Measurements from ENCODE around the gene RNF11.
"Not testable (repeated sequence)": the region's sequence is repeated elsewhere in the genome, so short reads cannot be mapped to it uniquely, and the experiment has no call there.

The RNF11 gene

DNA sequence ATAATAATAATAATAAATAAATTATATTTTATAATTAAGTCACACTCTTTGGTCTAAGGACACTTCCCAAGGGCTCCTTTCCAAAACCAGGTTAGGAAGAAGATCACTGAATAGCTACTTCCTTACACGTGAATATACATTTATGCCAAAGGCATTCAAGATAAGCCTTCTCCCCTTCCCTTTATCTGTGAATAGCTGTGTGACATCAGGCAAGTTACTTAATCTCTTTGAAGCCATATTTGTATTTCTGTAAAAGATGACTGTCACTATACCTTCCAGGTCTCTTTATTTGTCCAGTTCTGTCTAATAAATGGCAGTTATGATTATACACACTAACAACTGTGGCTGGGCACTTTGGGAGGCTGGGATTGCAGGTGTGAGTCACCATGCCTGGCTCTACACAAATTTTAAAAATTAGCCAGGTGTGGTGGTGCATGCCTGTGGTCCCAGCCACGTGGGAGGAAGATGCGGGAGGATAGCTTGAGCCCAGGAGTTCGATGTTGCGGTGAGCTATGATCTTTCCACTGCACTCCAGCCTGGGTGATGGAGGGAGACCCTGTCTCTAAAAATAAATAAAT, 5.5 kb upstream of the RNF11 start:
- DNase-seq = no peak

DNA sequence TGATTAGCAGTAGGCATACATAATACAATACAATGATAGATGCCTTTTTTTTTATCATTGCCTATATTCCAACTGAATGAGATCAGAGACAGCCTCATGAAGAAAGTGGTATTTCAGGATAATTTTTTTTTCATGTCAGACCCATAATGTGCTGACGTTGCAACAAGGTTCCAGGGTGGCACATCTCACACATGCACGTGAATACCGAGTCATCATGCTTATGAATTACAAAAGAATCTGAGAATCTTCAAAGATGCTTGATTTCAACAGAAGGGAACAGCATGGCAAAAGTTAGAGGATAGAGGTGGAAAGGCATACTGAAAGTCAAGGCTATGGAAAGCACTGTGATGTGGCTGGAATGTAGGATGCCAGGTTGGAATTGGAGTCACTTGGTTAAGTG, 5.0 kb upstream of the RNF11 start:
- no peak for DNase-seq

DNA sequence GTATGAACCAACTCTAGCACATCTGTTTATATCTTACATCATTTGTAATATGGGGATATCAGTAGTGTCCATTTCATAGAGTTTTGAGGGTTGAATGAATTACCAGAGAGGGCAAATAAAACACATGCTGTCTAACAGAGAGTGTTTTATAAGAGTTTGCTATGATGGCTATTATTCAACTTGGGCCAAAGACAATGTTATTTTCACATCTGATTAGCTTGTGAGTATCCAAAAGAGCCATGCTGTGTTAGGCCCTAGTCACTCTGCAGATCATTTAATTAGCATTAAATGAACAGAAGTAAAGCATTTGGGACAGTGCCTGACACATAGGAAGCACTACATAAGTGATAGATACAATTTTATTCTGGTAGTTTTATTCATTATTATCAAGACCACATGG, 4.2 kb upstream of the RNF11 start:
- DNase-seq = no peak

DNA sequence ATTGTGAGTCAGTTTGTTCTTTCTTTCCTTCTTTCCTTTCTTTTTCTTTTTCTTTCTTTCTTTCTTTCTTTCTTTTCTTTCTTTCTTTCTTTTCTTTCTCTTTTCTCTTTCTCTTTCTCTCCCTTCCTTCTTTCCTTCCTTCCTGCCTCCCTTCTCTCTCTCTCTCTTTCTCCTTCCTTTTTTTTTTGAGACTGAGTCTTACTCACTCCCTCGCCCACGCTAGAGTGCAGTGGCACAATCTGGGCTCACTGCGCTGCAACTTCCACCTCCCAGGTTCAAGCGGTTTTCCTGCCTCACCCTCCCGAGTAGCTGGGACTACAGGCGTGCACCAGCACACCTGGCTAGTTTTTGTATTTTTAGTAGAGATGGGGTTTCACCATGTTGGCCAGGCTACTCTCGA, 1.8 kb upstream of the RNF11 start:
- DNase-seq = not testable (repeated sequence)

DNA sequence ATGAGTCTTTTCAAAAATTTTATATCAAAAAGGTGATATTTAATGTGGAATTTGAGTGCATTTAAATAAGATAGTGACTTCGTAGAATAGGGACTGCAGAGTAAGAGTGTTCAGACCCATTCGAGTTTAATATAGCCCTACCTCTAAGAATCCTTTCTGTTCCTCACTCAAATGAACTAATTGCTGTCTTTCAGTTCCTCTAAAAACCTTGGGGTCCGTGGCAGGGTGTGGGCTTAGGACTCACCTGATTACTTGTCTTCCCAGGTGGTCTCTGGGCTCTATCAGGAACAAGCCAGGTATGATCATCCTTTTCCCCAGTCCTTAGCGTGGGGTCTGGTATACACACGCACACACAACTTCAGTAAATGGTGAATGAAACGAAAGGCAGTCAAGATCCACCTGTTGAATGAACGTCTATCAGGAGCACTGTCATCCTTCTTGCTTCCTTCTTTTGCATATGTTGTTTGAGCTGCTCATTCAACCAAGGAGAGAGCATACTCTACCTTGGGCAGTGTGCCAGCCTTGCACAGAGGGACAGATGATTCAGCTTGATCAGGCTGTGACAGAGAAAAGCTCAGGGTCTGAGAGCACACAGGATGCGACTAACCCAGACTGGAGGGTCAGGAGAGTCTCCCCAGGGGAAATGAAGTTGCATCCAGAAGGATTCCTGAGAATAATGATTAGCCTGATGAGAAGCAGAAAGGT, 1.2 kb upstream of the RNF11 start:
- DNase-seq = peak; percentile 87 to 94

DNA sequence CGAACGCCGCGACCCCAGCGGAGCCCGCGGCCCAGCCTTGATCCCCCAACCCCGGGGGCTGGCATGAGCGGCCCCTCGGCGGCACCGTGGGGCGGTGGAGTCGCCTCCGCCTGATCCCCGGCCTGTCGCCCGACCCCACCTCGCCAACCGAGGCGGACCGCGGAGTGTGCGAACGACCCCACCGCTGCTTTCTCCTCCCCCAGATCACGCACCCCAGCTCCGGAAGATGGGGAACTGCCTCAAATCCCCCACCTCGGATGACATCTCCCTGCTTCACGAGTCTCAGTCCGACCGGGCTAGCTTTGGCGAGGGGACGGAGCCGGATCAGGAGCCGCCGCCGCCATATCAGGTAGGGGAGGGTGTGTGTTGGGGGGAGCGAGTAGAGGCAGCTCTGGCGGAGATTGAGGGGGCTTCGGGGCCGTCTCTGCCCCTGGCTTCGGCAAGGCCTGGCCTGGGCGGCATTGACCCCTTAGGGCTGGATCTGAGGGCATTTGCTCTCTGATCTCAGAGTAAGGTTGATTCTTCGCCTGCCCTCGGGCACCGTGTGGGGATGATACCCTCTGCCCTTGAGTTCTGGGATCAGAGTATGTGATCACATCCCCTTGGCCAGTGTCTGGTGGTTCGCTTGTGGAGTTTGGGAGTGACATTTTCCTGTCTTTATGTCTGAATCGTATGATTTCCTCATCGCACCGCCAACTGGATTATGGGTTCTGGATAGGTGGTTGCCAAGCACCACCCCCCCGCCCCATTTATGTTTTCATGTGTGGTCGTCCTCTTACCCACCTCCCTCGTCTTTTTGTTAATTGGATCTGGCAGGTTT, 668 bp downstream of the RNF11 start:
- DNase-seq = peak; percentile 57 to 76

DNA sequence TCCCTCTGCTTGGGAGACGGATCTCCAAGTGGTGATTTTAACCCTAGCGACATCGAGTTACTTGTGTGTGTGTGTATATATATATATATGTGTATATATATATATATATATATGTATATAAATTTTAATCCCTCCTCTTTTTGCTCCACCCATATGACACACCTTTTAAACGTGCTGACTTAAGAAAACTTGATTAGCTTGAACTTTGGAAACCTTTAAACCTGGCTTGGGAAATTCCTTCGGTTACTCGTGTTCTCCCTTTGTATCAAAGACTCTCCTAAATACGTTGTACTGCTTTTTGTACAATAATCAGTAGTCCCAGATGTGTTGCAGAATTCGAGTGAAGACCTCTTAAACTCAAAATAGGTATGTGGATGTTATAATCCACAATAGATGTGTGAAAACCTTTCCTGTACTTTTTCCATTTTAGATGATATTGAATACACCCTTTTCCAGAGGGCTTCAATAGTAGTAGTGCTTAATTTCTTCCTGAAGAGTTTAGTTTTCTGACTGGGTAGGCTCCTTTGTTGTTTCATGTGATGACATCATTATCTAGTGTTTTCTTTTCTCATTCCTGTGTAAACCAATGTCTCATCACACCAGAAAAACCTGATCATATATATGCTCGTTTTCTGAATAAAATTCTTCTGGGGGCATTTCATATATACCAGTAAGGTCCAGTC, 1.4 kb downstream of the RNF11 start:
- DNase-seq = no peak

DNA sequence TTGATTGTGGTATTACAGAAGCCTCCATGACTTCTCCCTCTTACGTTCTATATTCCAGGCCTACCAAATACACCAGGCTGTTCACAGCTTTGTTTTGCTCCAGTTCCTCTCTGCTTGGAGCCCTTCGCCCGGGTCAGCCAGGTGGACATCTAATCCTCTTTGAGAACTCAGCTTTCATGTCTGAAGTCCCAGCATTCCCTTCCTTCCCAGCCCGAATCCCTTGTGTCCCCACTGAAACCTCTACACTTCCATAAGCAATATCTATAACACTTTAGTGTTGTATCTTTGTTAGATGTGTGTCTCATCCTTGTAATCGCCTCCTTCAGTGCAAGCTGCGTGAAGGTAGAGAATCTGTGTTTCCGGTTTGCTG, 1.9 kb downstream of the RNF11 start:
- peak in 1 of 2 experiments; percentile 10 for DNase-seq

DNA sequence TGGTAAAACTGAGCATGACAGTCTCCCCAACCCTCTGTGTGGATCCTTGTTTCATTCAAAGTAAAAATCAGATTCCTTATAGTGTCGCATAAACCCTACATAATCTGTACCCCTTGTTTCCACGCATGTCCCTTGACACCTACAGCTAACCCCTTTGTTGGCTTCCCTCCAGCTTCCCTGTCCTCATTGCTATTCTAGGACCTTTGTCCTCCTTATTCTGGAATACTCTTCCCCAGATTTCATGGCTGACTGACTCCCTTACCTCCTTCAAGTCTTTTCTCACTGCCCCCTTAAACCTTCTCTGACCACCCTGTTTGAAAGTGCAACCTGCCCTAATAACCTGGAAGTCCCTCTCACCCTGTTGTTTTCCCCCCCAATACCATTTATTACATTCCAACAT, 4.0 kb downstream of the RNF11 start:
- no peak for DNase-seq

DNA sequence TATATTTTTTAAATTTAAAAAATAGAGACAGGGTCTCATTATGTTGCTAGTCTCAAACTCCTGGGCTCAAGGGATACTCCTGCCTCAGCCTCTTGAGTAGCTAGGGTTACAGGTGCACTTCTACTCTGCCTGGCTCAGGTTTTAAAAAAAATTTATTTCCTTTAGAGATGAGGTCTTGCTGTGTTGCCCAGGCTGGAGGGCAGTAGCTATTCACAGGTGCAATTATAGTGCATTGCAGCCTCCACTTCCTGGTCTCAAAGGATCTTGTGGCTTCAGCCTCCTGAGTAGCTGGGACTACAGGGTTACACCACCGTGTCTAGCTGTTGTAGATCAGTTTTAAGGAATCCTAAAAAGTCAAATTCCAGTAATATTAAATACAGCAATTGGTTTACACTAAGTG, 5.0 kb downstream of the RNF11 start:
- no peak for DNase-seq

DNA sequence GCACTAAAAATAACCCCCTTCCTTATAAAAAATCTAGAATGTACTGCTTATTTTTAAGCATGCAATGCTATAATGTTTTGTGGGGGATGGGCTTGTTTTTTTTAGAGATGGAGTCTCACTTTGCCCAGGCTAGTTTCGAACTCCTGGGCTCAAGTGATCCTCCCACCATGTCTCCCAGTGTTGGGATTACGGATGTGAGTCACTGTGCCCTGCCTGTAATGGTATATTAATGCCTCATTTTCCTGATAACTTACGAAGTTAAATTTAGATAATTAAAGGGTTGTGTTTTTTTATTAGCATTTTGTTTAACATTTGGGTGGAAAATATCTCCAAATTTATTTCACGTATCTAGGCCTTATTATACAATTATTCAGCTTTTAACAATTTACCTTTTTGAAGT, 6.5 kb downstream of the RNF11 start:
- no peak for DNase-seq

DNA sequence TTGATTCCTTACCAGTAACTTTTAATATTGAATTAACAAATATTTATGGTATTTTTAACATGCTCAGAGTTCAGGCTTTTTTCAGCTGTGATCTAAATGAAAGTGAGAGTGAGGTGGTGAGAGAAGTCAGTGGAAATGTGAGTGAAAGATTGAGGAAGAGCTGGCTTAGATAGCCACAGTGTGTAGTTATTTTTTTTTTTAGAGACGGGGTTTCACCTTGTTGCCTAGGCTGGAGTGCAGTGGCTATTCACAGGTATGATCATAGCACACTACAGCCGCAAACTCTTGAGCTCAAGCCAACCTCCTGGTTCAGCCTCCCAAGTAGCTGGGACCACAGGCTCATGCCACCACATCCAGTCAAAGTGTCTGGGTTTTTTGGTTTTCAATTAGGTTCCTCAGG, 10.9 kb downstream of the RNF11 start:
- DNase-seq = no peak

DNA sequence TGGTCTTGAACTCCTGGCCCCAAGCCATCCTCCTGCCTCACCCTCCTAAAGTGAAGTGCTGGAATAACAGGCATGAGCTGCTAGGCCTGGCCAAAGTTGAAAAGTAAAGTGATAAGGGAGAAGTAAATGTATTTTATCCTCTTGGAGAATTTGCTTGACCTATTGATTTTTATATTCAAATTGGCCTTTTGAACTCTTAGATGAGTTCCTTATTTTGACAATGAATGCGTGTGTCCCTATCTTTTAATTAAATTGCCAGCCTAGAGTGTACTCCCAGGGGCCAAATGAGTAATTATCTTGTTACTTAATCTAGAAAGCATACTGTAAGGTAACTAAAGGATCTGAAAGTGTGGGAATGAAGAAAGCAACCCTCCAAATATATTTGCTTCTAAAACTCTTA, 11.4 kb downstream of the RNF11 start:
- DNase-seq = no peak

DNA sequence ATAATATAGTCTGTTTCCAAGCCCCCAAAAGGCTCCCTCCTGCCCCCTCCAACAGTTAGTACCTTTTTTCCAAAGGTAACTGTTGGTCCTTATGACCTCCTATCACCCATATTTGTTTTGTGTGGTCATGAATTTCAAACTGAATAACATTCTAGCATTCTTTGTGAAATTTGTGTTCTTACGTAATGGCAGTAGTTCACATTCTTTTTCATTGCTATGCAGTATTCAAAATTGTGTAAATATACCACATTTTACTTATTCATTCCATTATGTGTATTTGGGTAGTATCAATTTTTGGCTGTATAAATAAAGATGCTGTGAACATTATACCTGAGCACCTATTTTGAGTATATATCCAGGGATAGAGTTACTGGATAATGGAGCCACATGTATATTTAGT, 13.4 kb downstream of the RNF11 start:
- no peak for DNase-seq

DNA sequence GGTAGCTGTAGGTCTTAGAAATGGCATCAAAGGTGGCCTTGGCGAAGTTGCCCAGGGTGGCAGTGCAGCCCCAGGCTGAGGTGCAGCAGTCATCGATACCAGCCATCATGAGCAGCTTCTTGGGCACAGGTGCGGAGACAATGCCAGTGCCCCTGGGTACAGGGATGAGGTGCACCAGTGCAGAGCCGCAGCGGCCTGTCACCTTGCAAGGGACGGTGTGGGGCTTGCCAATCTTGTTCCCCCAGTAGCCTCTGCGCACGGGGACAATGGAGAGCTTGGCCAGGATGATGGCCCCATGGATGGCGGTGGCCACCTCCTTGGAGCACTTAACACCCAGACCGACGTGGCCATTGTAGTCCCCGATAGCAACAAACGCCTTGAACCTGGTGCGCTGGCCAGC, 14.7 kb downstream of the RNF11 start:
- DNase-seq = not testable (repeated sequence)

DNA sequence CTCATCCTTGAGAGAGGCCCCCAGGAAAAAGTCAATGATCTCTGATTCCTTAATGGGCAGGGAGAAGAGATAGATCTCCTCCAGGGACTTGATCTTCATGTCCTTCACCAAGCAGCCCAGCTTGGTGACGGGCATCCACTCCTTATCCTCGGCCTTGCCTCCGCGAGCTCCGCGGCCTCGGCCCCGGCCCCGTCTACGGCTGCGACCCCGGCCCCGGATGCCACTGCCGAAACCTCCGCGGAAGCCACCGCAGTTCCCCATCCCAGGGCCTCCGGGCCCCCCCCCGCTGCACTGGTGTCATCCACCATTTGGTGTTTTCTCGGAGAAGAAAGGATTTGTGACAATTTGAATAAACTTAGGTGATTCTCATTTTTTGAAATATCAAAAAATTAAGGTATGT, 15.1 kb downstream of the RNF11 start:
- DNase-seq = not testable (repeated sequence)

DNA sequence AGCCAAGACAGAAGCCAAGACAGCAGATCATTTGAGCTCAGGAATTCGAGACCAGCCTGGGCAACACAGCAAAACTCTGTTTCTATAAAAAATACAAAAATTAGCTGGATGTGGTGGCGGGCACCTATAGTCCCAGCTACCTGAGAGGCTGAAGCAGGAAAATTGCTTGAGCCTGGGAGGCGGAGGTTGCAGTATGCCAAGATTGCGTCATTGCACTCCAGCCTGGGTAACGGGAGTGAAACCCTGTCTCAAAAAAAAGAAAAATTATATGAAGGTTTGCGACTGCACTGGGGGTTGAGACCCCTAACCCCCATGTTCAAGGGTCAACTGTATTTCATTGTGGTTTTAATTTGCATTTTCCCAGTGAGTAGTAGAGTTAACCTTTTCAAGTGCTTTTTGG, 16.3 kb downstream of the RNF11 start:
- DNase-seq = no peak

DNA sequence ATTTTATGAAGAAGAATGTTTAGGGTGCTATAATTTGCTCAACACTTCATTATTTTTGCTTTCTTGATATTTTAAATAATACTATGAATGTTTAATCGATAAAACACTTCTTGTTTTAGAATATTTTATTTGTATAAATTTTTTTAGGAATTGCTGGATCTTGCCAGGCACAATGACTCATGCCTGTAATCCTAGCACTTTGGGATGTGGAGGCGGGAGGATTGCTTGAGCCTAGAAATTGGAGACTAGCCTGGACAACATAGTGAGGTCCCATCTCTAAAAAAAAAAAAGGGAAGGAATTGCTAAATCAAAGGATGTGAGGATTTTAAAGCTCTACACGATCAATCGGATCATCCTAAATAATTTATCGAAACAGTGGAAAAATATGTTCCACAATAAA, 17.6 kb downstream of the RNF11 start:
- DNase-seq = no peak

DNA sequence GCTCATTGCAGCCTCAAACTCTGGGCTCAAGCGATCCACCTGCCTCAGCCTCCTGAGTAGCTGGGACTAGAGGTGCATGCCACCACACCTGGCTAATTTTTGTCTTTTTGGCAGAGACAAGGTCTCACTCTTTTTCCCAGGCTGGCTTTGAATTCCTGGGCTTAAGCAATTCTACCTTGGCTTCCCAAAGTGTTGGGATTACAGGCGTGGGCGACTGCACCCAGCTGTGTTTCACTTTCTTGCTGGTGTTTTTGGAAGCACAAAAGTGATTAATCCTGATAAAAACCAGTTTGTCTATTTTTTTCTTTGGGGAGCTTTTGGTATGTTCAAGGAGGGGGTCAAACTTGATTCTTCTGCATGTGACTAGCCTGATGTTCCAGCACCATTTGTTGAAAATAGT, 19.3 kb downstream of the RNF11 start:
- no peak for DNase-seq

DNA sequence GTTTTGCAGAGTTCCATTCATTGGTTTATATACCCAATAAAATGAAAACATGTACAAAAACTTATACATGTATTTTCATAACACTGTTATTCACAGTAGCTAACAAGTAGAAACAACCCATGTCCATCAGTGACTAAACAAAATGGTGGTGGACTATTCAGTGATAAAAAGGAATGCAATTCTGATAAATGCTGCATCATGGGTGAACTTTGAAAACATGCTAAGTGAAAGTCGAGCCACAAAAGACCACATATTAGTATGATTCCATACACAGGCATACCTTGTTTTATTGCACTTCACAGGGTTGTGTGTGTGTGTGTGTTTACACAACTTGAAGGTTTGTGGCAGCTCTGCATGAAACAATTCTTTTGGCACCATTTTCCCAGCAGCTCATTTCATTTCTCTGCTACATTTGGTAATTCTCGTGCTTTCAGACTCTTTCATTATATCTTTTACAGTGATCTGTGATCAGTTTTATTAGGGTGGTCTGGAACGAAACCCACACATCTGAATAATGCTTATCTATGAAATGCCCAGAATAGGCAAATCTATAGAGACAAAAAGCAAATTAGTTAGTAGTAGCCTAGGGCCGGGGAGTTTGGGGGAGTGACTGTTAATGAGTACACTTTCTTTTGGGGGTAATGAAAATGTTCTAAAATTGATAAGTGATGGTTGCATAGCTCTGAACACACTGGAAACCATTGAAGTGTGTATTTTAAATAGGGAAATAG, 27.2 kb downstream of the RNF11 start:
- no peak for DNase-seq

DNA sequence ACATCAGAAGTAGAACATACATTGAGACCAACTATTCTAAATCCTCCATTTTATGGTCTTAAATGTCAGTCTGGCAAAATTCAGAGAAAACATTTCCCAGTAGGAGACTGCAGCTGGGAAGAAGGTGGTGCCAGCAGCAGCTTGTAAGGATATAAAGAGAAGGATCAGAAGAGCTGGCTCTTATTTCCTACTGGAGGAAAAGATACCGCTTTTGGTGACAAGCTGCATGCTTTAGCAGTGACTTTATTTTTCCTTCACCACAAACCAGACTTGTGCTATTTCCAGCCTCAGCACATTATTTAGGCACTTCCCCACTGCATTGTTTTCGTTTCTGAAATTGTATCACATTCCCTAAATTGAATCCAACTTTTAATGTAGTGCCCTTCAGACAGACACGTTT, 28.4 kb downstream of the RNF11 start:
- DNase-seq = no peak

DNA sequence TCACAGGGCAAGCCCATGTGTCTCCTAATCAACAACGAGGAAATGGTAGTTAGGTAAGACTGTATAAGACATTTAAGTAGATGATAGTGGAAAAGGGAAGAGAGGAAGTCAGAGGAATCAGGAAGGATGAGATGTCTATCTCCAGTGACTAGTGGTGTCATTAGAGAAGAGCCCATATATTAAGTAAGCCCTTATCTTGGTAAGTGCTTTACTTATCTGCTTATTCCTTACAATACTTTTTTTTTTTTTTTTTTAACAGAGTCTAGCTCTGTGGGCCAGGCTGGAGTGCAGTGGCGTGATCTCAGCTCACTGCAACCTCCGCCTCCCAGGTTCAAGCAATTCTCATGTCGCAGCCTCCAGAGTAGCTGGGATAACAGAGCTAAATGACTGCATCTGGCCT, 29.5 kb downstream of the RNF11 start:
- no peak for DNase-seq

DNA sequence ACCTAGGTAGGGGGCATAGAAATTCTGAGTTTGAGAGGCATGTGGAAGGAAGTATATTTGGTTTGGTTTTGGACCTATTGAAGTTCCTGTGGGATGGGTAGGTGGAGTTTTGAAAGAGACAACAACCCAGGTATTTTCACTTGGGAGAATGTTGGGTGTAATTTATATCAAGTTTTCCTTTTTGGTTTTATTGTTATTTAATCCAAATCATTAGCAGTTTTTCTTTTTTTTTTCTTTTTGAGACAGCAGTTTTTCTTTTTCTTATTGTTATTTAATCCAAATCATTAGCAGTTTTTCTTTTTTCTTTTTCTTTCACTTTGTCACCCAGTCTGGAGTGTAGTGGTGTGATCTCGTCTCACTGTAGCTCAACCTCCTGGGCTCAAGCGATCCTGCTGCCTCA, 30.1 kb downstream of the RNF11 start:
- no peak for DNase-seq

All from NCI-H2081 (cell line).